ENCODE data around the gene ARHGAP44.

The ARHGAP44 gene

DNA sequence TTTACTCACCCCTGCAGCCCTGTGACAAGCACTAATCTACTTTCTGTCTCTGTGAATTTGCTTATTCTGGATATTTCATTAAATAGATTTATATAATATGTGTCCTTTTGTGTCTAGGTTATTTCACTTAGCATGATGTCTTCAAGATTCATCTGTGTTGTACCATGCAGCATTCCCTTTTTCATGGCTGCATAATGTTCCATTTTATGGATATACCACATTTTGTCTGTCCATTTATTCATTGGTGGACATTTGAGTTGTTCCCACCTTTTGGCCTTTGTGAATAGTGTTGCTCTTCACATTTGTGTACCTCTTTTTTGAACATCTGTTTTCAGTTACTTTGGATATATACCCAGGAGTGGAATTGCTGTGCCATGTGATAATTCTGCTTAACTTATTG is 118.2 kb downstream of the ARHGAP44 start:
- no peak for DNase-seq

- DNase-seq, result no peak
Measured at GRCh38 chr17:12909046-12909445, 119.7 kb downstream of the ARHGAP44 start.

DNA sequence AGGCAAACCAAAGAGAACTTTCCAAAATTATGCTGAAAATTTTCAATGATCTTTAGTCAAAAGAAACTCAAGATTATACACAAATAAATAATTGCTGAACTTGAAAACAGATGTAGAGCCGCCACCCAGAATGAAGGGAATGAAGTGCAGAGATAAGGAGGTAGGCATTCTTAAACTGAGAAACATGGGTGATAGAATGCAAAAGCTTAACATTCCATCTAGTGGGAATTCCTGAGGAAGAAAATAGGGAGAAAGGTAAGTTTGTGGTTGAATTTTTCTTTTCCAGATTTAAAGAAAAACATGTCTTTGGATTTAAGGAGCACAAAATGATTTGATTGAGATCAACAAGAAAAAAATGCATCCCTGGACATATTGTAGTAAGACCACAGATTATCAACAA is 120.2 kb downstream of the ARHGAP44 start:
- no peak for DNase-seq

DNA sequence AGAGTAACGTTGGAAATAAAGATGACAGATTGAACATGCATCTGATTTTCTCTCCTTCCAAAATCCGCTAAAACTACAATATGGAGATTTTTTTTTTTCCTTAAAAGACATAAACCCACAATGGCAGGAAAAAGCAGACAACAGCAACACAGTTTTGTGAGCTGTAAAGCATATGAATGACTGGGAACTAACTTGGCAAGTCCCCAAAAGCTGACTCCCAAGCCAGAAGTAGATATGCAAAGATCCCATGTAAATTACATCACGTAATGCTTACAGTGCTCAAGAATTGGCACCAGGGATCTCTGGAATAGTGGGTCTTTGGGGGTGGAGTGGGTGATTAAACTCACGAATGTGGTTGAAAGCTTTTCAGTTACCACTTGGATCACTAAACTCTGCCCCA is 121.9 kb downstream of the ARHGAP44 start:
- no peak for DNase-seq

GRCh38 chr17:12917399-12917798 is 128.1 kb downstream of the ARHGAP44 start:
- DNase-seq, result no peak

- DNase-seq, result no peak
Measured at GRCh38 chr17:12918142-12918541, 128.8 kb downstream of the ARHGAP44 start.

- DNase-seq, result no peak
Measured at GRCh38 chr17:12922120-12922519, 132.8 kb downstream of the ARHGAP44 start.

GRCh38 chr17:12924614-12925013 is 135.3 kb downstream of the ARHGAP44 start:
- DNase-seq, result no peak

DNA sequence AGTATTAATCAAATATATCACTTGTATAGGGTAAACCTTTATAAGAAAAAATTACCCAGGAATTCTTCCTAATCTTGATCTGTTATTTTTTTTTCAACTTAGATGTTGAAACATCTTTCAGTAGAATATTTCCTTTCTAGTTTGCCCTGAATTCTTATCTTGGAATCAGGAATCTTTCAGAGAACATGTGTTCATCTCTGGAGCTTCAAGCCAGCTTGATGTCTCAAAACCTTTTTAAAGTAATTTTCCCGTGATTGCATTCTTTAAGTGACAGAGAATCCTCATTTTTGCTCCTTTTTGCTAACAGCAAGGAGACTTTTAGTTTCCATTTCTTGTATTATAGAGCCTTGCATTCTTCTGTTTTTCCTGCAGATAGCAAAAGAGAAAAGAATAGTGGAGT is 137.7 kb downstream of the ARHGAP44 start:
- DNase-seq, result no peak

- no peak for DNase-seq
Measured at GRCh38 chr17:12927541-12928425, 138.5 kb downstream of the ARHGAP44 start.

- DNase-seq, result no peak
Measured at GRCh38 chr17:12928736-12929135, 139.4 kb downstream of the ARHGAP44 start.

GRCh38 chr17:12936501-12936900 is 147.2 kb downstream of the ARHGAP44 start:
- no peak for DNase-seq

- DNase-seq, result no peak
Measured at GRCh38 chr17:12940699-12941098, 151.4 kb downstream of the ARHGAP44 start.

GRCh38 chr17:12947047-12947446 is 157.7 kb downstream of the ARHGAP44 start:
- no peak for DNase-seq

DNA sequence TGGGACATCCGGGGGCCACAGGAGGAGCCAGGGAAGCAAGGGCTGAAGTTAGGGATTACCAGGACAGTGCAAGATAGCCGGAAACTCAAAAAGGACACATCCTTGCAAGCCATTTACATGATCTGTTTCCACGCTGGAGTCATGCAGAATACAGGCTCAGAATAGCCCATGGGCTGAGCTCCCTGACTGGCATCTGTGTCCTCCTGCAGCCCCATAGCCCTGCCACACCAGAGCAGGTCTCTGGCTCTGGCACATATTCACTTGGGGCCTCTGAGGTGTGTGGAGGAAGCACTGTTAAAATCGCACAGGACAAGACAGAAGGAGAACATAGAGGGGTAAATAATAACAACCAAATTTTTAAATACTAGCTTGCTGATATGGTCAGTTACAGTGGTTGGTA is 162.7 kb downstream of the ARHGAP44 start:
- no peak for DNase-seq

GRCh38 chr17:12953156-12953555 is 163.9 kb downstream of the ARHGAP44 start:
- no peak for DNase-seq

DNA sequence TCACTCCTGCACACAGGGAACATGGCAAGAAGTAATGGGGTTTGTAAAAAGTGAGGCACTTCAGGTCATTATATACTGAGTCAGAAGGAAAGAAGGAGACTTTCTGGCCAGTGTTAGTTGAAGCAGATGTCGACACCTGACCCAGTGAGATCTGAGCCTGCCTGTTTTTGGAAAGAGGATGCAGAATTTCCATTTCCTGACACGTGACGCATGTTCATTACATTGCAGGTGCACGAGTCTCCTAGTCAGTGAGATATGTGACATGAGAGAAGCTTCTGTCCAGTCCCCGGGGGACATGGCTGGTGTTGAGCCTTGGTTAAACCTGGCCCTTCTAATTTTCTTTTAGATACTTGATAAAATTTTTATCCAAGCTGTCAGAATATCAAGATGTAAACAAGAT is 166.2 kb downstream of the ARHGAP44 start:
- no peak for DNase-seq

- no peak for DNase-seq
Measured at GRCh38 chr17:12958786-12959185, 169.5 kb downstream of the ARHGAP44 start.

- no peak for DNase-seq
Measured at GRCh38 chr17:12959441-12959840, 170.1 kb downstream of the ARHGAP44 start.

- no peak for DNase-seq
Measured at GRCh38 chr17:12961655-12962054, 172.4 kb downstream of the ARHGAP44 start.

- no peak for DNase-seq
Measured at GRCh38 chr17:12963505-12963904, 174.2 kb downstream of the ARHGAP44 start.

DNA sequence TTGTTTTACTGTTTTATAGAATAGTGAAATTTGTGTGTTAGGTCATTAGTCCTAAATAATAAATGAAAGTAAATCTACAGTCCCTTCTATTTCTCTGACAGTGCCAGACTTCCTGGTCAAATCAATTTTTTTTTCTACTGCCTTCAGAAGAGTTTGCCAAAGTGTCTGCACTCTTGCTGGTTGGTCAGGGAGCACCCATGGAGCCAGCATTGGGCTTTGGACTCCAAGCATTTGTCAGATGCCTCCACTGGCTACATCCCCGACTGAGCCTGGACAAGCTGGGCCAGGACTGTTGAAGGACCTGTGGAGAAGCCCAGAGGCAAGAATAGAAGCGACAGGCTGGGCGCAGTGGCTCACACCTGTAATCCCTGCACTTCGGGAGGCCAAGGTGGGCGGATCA is 174.9 kb downstream of the ARHGAP44 start:
- DNase-seq, result no peak

DNA sequence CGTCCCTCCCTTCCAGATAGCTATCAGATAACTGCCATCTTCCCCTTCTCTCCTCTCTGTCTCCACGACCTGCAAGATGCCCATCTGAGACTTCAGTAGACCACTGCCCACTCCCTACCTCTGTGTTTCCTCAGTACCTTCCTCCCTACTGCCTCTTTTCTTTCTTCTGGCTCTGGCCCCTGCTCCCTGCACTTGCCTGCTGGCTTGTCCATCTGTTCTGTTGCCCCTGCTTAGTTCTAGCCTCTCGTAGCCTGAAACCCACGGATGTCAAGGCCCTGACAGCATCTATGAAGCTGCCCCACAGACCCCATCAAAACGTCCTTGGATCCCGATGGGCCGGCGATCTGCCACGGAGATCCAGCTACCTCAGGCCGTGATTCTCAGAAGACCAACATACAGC is 175.5 kb downstream of the ARHGAP44 start:
- DNase-seq, result no peak

- DNase-seq, result no peak
Measured at GRCh38 chr17:12965988-12966387, 176.7 kb downstream of the ARHGAP44 start.

- DNase-seq, result no peak
Measured at GRCh38 chr17:12966413-12966812, 177.1 kb downstream of the ARHGAP44 start.
